DND-41 (cell line): ENCODE data around the gene SHMT2.

Source experiments
- ATAC-seq: fragments of 200-7000 bp; cut with Tn5 transposase; 3 replicates; pipeline ENCODE4 v1.9.1; 2021; ENCODE audit warnings: low read depth; ENCODE audit not compliant: insufficient read depth
- DNase-seq: peaks from one replicate; pipeline ENCODE4 v3.0.0-alpha.2; 2020
- H2AFZ ChIP-seq: 2 replicates; pipeline ENCODE4 v1.6.0; 2012; ENCODE audit warnings: low read depth, low read length
- H3K27ac ChIP-seq: 2 replicates; pipeline ENCODE4 v1.5.1; 2012; ENCODE audit warnings: low read length, inconsistent platforms
- H3K27me3 ChIP-seq: fragments of 200-600 bp; sonication (generic); 2 replicates; pipeline ENCODE4 v1.6.0; 2012; ENCODE audit warnings: low read length, mild to moderate bottlenecking, inconsistent platforms; ENCODE audit not compliant: insufficient read depth, poor library complexity
- H3K36me3 ChIP-seq: 2 replicates; pipeline ENCODE4 v1.5.1; 2012; ENCODE audit warnings: low read length, inconsistent platforms; ENCODE audit not compliant: insufficient read depth
- H3K4me1 ChIP-seq: 2 replicates; pipeline ENCODE4 v1.5.1; 2012; ENCODE audit warnings: mild to moderate bottlenecking, low read length; ENCODE audit not compliant: insufficient read depth
- H3K4me2 ChIP-seq: 2 replicates; pipeline ENCODE4 v1.6.0; 2012; ENCODE audit warnings: mild to moderate bottlenecking, moderate library complexity, low read length, inconsistent platforms; ENCODE audit not compliant: insufficient read depth
- H3K4me3 ChIP-seq, 2 experiments: fragments of 200-600 bp in 1 of 2; shearing (Covaris generic) in 1 of 2; 2 replicates each; pipeline ENCODE4 v1.5.1; 2012 to 2016; ENCODE audit warnings: inconsistent platforms in 2 of 2, low read length in 2 of 2, mild to moderate bottlenecking in 2 of 2, low read depth in 1 of 2, moderate library complexity in 1 of 2
- H3K79me2 ChIP-seq: 2 replicates; pipeline ENCODE4 v1.6.0; 2012; ENCODE audit warnings: low read length, inconsistent platforms; ENCODE audit not compliant: insufficient read depth
- H3K9ac ChIP-seq: 2 replicates; pipeline ENCODE4 v1.6.0; 2012; ENCODE audit warnings: low read depth, mild to moderate bottlenecking, inconsistent platforms, low read length, moderate library complexity
- H3K9me3 ChIP-seq: 2 replicates; pipeline ENCODE4 v1.5.1; 2012; ENCODE audit warnings: low read length, moderate library complexity, mild to moderate bottlenecking, inconsistent platforms; ENCODE audit not compliant: insufficient read depth, severe bottlenecking
- H4K20me1 ChIP-seq: 2 replicates; pipeline ENCODE4 v1.6.0; 2012; ENCODE audit warnings: low read length; ENCODE audit not compliant: insufficient read depth
- EZH2 ChIP-seq: IDR thresholded peaks from 3 replicates; pipeline ENCODE4 v1.6.1; 2012; ENCODE audit warnings: borderline replicate concordance, low read depth, mild to moderate bottlenecking, moderate library complexity, low read length, inconsistent platforms; ENCODE audit not compliant: severe bottlenecking
- TF ChIP-seq, protein P1 (sequence below): IDR thresholded peaks from 2 replicates; pipeline ENCODE4 v1.5.1; 2012; ENCODE audit warnings: borderline replicate concordance, low read length, moderate library complexity, mild to moderate bottlenecking; ENCODE audit not compliant: poor library complexity, severe bottlenecking; ENCODE audit errors: extremely low read depth

Gene SHMT2

DNA sequence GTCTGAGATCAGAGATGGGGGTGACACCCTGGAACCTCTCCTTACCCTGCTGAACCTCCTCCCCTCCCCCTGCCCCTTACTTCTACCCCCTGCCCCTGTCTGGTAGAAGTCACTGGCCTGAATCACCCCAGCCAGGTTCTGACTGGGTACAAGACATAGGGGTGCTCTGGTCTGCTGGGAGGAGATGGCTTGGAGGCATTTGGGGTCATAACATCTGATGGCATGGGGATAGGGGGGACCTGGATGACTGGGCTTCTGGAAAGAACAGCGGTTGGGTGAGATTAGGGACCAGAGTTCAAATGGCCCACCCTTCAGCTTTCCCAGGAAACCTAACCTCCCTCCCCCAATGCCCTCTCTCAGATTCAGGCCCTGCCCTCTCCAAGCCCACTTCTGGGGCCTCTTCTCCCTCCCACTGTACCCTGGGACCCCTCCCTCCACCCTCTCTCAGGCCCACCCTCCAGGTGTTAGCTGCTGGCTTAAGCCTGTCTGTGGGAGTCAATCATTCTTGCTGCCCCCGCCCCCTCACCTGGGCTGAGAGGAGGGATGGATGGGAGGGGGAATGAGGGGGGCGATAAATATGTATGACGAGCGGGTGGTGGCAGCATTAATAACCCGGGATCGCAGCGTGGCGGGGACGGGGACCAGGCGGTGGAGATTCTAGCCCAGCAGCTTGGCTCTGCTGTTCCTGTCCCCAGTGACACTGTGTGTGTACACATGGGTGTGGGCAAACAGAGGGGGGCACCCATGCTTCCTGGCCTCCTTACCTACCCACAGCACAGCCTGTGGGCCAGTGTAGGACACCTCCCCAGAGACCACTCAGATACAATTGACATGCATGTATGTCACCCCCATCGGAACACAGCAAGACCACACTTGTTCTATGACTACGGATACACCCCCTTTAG is 7.0 kb upstream of the SHMT2 start:
- peaks cover 7% of the 10 kb centered on the region for H3K4me1 ChIP-seq
- no peak overlapping the region for H3K27ac ChIP-seq

DNA sequence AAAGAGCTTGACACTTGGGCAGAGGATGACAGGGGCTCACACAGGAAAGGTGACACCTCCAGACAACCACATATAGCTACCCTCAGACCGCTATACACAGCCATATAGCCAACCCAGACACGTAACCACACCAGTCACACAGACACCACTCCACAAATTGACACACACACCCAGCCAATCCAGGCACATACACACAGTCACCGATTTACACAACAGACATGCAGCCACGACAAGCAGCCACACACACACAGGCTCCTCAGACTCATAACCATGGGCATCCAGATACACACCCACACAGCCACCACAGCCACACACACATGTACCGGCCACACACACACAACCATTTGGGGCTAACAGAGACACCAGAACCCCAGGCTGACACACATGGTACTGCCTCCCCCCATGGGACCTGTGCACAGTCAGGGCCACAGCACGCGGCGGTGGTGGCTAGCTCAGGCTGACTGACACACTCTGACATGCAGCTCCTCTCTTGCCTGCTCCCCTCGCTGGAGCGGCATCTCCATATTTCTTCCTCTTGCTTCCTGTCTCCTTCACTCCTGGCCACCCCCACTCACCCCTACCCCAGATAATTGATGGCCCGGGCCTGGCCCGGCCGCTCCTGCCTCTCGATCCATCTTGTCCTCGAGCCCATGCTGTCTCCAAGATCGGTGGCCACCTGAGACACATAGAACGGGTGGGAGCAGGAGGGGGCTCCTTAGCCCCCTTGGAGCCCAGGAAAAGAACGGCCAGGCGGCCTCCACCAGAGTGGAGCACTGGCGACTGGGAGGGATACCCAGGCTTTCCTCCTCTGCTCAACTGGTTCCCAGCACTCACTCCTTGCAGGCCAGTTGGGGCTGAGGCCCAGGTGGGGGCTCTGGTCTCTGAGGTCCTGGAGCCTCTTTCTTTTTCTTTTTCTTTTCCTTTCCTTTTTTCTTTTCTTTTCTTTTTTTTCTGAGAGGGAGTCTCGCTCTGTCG is 6.0 kb upstream of the SHMT2 start:
- Histone ChIP-seq H3K4me3 (no peak overlapping the region), H3K9me3 (no peaks in the 10 kb centered on the region), H3K36me3 (no peaks in the 10 kb centered on the region), H3K4me2 (no peak overlapping the region), H3K79me2 (no peaks in the 10 kb centered on the region), H3K9ac (no peak overlapping the region), H3K27ac (no peak overlapping the region), H4K20me1 (peaks cover 13% of the 10 kb centered on the region; the same call in 1 of the 2 replicates), H2AFZ (no peak overlapping the region), H3K27me3 (peaks cover 38% of the 10 kb centered on the region), H3K4me1 (peaks cover 10% of the 10 kb centered on the region)
- no peak for TF ChIP-seq EZH2
- TF ChIP-seq, protein P1, sequence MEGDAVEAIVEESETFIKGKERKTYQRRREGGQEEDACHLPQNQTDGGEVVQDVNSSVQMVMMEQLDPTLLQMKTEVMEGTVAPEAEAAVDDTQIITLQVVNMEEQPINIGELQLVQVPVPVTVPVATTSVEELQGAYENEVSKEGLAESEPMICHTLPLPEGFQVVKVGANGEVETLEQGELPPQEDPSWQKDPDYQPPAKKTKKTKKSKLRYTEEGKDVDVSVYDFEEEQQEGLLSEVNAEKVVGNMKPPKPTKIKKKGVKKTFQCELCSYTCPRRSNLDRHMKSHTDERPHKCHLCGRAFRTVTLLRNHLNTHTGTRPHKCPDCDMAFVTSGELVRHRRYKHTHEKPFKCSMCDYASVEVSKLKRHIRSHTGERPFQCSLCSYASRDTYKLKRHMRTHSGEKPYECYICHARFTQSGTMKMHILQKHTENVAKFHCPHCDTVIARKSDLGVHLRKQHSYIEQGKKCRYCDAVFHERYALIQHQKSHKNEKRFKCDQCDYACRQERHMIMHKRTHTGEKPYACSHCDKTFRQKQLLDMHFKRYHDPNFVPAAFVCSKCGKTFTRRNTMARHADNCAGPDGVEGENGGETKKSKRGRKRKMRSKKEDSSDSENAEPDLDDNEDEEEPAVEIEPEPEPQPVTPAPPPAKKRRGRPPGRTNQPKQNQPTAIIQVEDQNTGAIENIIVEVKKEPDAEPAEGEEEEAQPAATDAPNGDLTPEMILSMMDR: no peak
- no peak for ATAC-seq
- no peak for DNase-seq

More for the DNA sequence above, 7.0 kb upstream of the SHMT2 start:
- Histone ChIP-seq H3K36me3 (no peaks in the 10 kb centered on the region), H3K27me3 (peaks cover 43% of the 10 kb centered on the region), H3K9ac (no peak overlapping the region), H3K79me2 (no peaks in the 10 kb centered on the region), H3K9me3 (no peaks in the 10 kb centered on the region), H3K4me2 (no peak overlapping the region), H4K20me1 (peaks cover 13% of the 10 kb centered on the region; the same call in 1 of the 2 replicates), H3K4me3 (no peak overlapping the region), H2AFZ (no peak overlapping the region)
- no peak for ATAC-seq
- DNase-seq: no peak
- TF ChIP-seq EZH2: no peak
- TF ChIP-seq, protein P1: no peak

DNA sequence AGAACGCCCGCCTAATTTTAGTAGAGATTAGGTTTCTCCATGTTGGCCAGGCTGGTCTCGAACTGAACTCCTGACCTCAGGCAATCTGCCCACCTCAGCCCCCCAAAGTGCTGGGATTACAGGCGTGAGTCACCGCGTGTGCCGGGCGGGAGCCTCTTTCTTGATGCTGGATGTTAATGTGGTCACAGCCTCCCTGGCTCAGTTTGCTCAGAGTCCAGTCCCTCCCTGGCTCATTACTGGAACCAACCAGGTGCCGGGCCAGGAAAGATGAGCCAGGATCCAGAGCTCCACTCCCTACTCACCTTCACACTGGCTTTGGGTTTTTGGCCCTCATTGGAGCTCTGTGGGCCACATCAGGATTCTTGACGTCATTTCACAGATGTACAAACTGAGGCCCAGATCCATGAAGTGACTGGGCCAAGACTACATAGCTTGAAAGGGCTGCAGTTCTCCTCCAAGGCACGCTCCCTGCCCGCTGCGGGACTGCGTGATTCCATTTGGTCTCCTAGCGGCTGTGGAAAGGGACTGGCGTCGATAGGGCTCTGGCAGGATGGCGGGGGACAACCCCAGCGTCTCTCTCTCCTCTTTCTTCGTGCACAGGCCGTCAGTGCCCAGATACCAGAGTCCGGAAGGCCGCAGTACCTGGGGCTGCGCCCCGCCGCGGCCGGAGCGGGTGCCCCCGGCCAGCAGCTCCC is 5.1 kb upstream of the SHMT2 start:
- H4K20me1 ChIP-seq: peaks cover 13% of the 10 kb centered on the region; the same call in 1 of the 2 replicates
- H3K79me2 ChIP-seq: no peaks in the 10 kb centered on the region
- no peak overlapping the region for H3K4me3 ChIP-seq
- ATAC-seq (no peak), DNase-seq (no peak)
- H3K27me3 ChIP-seq: peaks cover 29% of the 10 kb centered on the region
- H3K36me3 ChIP-seq: no peaks in the 10 kb centered on the region
- peaks cover 19% of the 10 kb centered on the region for H3K4me1 ChIP-seq
- H3K9me3 ChIP-seq: no peaks in the 10 kb centered on the region
- H3K4me2 ChIP-seq: no peak overlapping the region
- no peak overlapping the region for H3K9ac ChIP-seq
- TF ChIP-seq EZH2: no peak
- TF ChIP-seq, protein P1: no peak
- H2AFZ ChIP-seq: no peak overlapping the region
- no peak overlapping the region for H3K27ac ChIP-seq
